Astrocyte (in vitro differentiated cells and primary cell): ENCODE measurements around the gene HYI. TPM values are rescaled to one million over a fixed set of nuclear protein-coding genes. Genes with fewer than 3 reads are reported as not detected.

Experiments
- DNase-seq: peaks from one replicate; pipeline ENCODE4 v3.0.0-alpha.2; 2010; ENCODE audit warnings: low read depth
- FAIRE-seq: peaks from 2 replicates; lab custom pipeline; 2011; peaks lifted over from hg19 to GRCh38; lab: Jason Lieb, UNC
- H2AFZ ChIP-seq: 2 replicates; pipeline ENCODE4 v1.6.0; 2012; ENCODE audit warnings: low read depth, low read length, inconsistent platforms
- H3K27ac ChIP-seq: 2 replicates; pipeline ENCODE4 v1.5.1; 2011; ENCODE audit warnings: low read depth, low read length, inconsistent platforms
- H3K27me3 ChIP-seq: 2 replicates; pipeline ENCODE4 v1.6.0; 2011; ENCODE audit warnings: low read length, inconsistent platforms; ENCODE audit not compliant: insufficient read depth
- H3K36me3 ChIP-seq: 2 replicates; pipeline ENCODE4 v1.5.1; 2011; ENCODE audit warnings: low read length, inconsistent platforms; ENCODE audit not compliant: insufficient read depth
- H3K4me1 ChIP-seq: 2 replicates; pipeline ENCODE4 v1.5.1; 2011; ENCODE audit warnings: low read length, inconsistent platforms; ENCODE audit not compliant: insufficient read depth
- H3K4me2 ChIP-seq: 2 replicates; pipeline ENCODE4 v1.6.0; 2012; ENCODE audit warnings: low read length, inconsistent platforms
- H3K4me3 ChIP-seq: 2 replicates; pipeline ENCODE4 v1.5.1; 2011; ENCODE audit warnings: low read depth, mild to moderate bottlenecking, low read length, inconsistent platforms; ENCODE audit not compliant: insufficient read depth
- H3K79me2 ChIP-seq: 2 replicates; pipeline ENCODE4 v1.6.0; 2012; ENCODE audit warnings: mild to moderate bottlenecking, low read length, inconsistent platforms; ENCODE audit not compliant: insufficient read depth
- H3K9ac ChIP-seq: 2 replicates; pipeline ENCODE4 v1.6.0; 2012; ENCODE audit warnings: mild to moderate bottlenecking, low read length, inconsistent platforms
- H3K9me3 ChIP-seq: 2 replicates; pipeline ENCODE4 v1.5.1; 2012; ENCODE audit warnings: low read depth, mild to moderate bottlenecking, low read length, inconsistent platforms; ENCODE audit not compliant: insufficient read depth
- H4K20me1 ChIP-seq: 2 replicates; pipeline ENCODE4 v1.6.0; 2012; ENCODE audit warnings: low read length, inconsistent platforms; ENCODE audit not compliant: insufficient read depth
- H3K27ac Mint-ChIP-seq: one replicate; pipeline ENCODE4 v1.8.0; 2021; ENCODE audit warnings: mild to moderate bottlenecking, mixed read lengths; ENCODE audit not compliant: unreplicated experiment
- H3K27me3 Mint-ChIP-seq: one replicate; pipeline ENCODE4 v1.8.0; 2021; ENCODE audit warnings: low read depth, mixed read lengths; ENCODE audit not compliant: unreplicated experiment
- H3K36me3 Mint-ChIP-seq: one replicate; pipeline ENCODE4 v1.8.0; 2021; ENCODE audit warnings: low read depth, mixed read lengths; ENCODE audit not compliant: unreplicated experiment
- H3K4me1 Mint-ChIP-seq: one replicate; pipeline ENCODE4 v1.8.0; 2021; ENCODE audit warnings: low read depth, mixed read lengths; ENCODE audit not compliant: unreplicated experiment
- H3K4me3 Mint-ChIP-seq: one replicate; pipeline ENCODE4 v1.8.0; 2021; ENCODE audit warnings: mild to moderate bottlenecking, moderate library complexity, mixed read lengths; ENCODE audit not compliant: unreplicated experiment
- H3K9me3 Mint-ChIP-seq: one replicate; pipeline ENCODE4 v1.8.0; 2021; ENCODE audit warnings: mild to moderate bottlenecking, mixed read lengths; ENCODE audit not compliant: unreplicated experiment
- EZH2 ChIP-seq: IDR thresholded peaks from 2 replicates; pipeline ENCODE4 v1.6.1; 2012; ENCODE audit warnings: mild to moderate bottlenecking, low read length, inconsistent platforms; ENCODE audit not compliant: insufficient read depth
- microRNA-seq: library from miRNA; unstranded; fragments of <30 nt; microRNA quantifications from one replicate; pipeline ENCODE4 v1.2.0, GENCODE V29; 2020
- total RNA-seq: library from RNA; stranded (reverse); gene quantifications from 2 replicates; pipeline ENCODE4 v1.2.1, GENCODE V29; 2021
- TF ChIP-seq, protein P1 (sequence below): IDR thresholded peaks from 2 replicates; pipeline ENCODE4 v1.5.1; 2011; ENCODE audit warnings: low read depth, mild to moderate bottlenecking, inconsistent platforms, low read length, moderate library complexity; ENCODE audit not compliant: insufficient read depth

The HYI gene
- total RNA-seq, 1 donor from 2014 or later, result 31.0 TPM

DNA sequence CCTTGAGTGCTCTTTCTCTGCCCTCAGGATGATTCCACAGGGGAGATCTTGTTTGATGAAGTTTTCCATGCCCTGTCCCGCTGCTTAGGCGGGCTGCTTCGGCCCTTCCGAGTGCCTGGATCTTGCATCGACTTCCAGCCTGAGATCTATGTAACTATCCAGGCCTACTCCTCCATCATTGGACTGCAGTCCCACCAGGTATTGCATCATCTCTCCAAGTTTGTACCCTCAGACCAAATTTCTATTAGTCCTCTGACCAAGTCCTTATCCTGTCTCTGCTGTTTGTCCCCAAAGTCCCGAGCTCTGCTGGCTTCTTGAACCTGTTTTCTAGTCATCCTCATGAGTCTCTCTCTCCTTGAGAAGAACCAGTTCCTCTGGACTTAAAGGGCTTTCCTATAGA is 49.4 kb downstream of the HYI start:
- no peak for TF ChIP-seq EZH2
- TF ChIP-seq, protein P1, sequence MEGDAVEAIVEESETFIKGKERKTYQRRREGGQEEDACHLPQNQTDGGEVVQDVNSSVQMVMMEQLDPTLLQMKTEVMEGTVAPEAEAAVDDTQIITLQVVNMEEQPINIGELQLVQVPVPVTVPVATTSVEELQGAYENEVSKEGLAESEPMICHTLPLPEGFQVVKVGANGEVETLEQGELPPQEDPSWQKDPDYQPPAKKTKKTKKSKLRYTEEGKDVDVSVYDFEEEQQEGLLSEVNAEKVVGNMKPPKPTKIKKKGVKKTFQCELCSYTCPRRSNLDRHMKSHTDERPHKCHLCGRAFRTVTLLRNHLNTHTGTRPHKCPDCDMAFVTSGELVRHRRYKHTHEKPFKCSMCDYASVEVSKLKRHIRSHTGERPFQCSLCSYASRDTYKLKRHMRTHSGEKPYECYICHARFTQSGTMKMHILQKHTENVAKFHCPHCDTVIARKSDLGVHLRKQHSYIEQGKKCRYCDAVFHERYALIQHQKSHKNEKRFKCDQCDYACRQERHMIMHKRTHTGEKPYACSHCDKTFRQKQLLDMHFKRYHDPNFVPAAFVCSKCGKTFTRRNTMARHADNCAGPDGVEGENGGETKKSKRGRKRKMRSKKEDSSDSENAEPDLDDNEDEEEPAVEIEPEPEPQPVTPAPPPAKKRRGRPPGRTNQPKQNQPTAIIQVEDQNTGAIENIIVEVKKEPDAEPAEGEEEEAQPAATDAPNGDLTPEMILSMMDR, result no peak
- FAIRE-seq, result no peak
- H3K4me2 ChIP-seq, result no peak overlapping the region
- no peaks in the 10 kb centered on the region for H3K27me3 ChIP-seq
- DNase-seq, result no peak
- H3K4me1 ChIP-seq, result no peaks in the 10 kb centered on the region
- peaks cover 15% of the 10 kb centered on the region for H3K79me2 ChIP-seq
- peaks cover 15% of the 10 kb centered on the region for H4K20me1 ChIP-seq
- H3K9ac ChIP-seq, result no peak overlapping the region
- H3K36me3 ChIP-seq, result peaks cover 24% of the 10 kb centered on the region
- no peaks in the 10 kb centered on the region for H3K9me3 ChIP-seq
- Mint-ChIP-seq H3K36me3 (peaks cover 28% of the 10 kb centered on the region), H3K9me3 (no peaks in the 10 kb centered on the region), H3K4me3 (no peak overlapping the region), H3K27me3 (no peaks in the 10 kb centered on the region), H3K27ac (no peak overlapping the region), H3K4me1 (peaks cover 2% of the 10 kb centered on the region)
- no peak overlapping the region for H3K4me3 ChIP-seq
- no peak overlapping the region for H3K27ac ChIP-seq
- no peak overlapping the region for H2AFZ ChIP-seq

- Mint-ChIP-seq H3K27me3 (no peaks in the 10 kb centered on the region), H3K4me1 (peaks cover 2% of the 10 kb centered on the region), H3K36me3 (peaks cover 21% of the 10 kb centered on the region), H3K4me3 (no peak overlapping the region), H3K9me3 (no peaks in the 10 kb centered on the region), H3K27ac (no peak overlapping the region)
- H4K20me1 ChIP-seq, result peaks cover 21% of the 10 kb centered on the region
- H3K36me3 ChIP-seq, result peaks cover 16% of the 10 kb centered on the region
- no peaks in the 10 kb centered on the region for H3K27me3 ChIP-seq
- H3K9me3 ChIP-seq, result no peaks in the 10 kb centered on the region
- peaks cover 19% of the 10 kb centered on the region for H3K79me2 ChIP-seq
- no peak overlapping the region for H3K27ac ChIP-seq
- TF ChIP-seq, protein P1, result no peak
- no peak for TF ChIP-seq EZH2
- H3K4me1 ChIP-seq, result no peaks in the 10 kb centered on the region
- H3K4me3 ChIP-seq, result no peak overlapping the region
- no peak for DNase-seq
- H3K9ac ChIP-seq, result no peak overlapping the region
- H3K4me2 ChIP-seq, result no peak overlapping the region
- H2AFZ ChIP-seq, result no peak overlapping the region
- no peak for FAIRE-seq
Measured at GRCh38 chr1:43402089-43402865, 51.5 kb downstream of the HYI start.

Small RNA genes lying within 50 kb of the gene (microRNA-seq; reads per million reads assigned to microRNA genes)
- gene MIR6735, result 9.0 reads per million, percentile 33 among the genes with 10 or more reads in this experiment

Other genes with a start within 250 kb of the HYI start
- 0.36 and 0.64 TPM in 2 replicates for gene TMEM125, start 183.9 kb downstream of the HYI start, total RNA-seq
- 0.50 and 0.84 TPM in 2 replicates for gene C1orf210, start 168.3 kb downstream of the HYI start, total RNA-seq
- gene TIE1, start 152.9 kb downstream of the HYI start, total RNA-seq, result 0.87 and 0.98 TPM in 2 replicates
- gene MPL, start 116.1 kb downstream of the HYI start, total RNA-seq, result not detected in 2 replicates
- 7.0 and 14.5 TPM in 2 replicates for gene CDC20, start 95.0 kb downstream of the HYI start, total RNA-seq
- 124 and 131 TPM in 2 replicates for gene ELOVL1, start 85.9 kb downstream of the HYI start, total RNA-seq
- gene MED8, start 64.1 kb downstream of the HYI start, total RNA-seq, result 54.5 and 57.1 TPM in 2 replicates
- 28.5 and 30.0 TPM in 2 replicates for gene SZT2, start 64.0 kb downstream of the HYI start, total RNA-seq
- gene PTPRF, start 77.0 kb upstream of the HYI start, total RNA-seq, result 231 and 275 TPM in 2 replicates
- 93.5 and 97.5 TPM in 2 replicates for gene KDM4A, start 196.2 kb upstream of the HYI start, total RNA-seq